ENCODE results near the gene PPP1R7.

The PPP1R7 gene

GRCh38 chr2:241141214-241141770 lies 9.0 kb upstream of the PPP1R7 start:
- no peak for DNase-seq

GRCh38 chr2:241142063-241142462 lies 8.2 kb upstream of the PPP1R7 start:
- no peak for DNase-seq

GRCh38 chr2:241142593-241142992 lies 7.7 kb upstream of the PPP1R7 start:
- no peak for DNase-seq

GRCh38 chr2:241146286-241146685 lies 4.0 kb upstream of the PPP1R7 start:
- no peak for DNase-seq

GRCh38 chr2:241147336-241147735 lies 2.9 kb upstream of the PPP1R7 start:
- no peak for DNase-seq

GRCh38 chr2:241148239-241148638 lies 2.0 kb upstream of the PPP1R7 start:
- DNase-seq: no peak

GRCh38 chr2:241148891-241149674 lies 1.2 kb upstream of the PPP1R7 start, which contains the start of gene PASK:
Gene PASK, minus strand, starts transcription at chr2:241149472. Its CDS starts 6,440 bp downstream, at chr2:241143032.
- peak; percentile 90 for DNase-seq

GRCh38 chr2:241149675-241149924 lies 667 bp upstream of the PPP1R7 start:
- no peak for DNase-seq

GRCh38 chr2:241150660-241151530 lies 628 bp downstream of the PPP1R7 start:
- DNase-seq: peak; percentile 37

GRCh38 chr2:241151934-241152660 lies 1.8 kb downstream of the PPP1R7 start:
- no peak for DNase-seq

- no peak for DNase-seq
Measured at GRCh38 chr2:241153616-241154015, 3.3 kb downstream of the PPP1R7 start.

- peak; percentile 39 for DNase-seq
Measured at GRCh38 chr2:241154915-241155314, 4.6 kb downstream of the PPP1R7 start.

GRCh38 chr2:241155936-241156335 lies 5.7 kb downstream of the PPP1R7 start:
- no peak for DNase-seq

GRCh38 chr2:241156971-241157441 lies 6.7 kb downstream of the PPP1R7 start:
- no peak for DNase-seq

- DNase-seq: peak; percentile 54
Measured at GRCh38 chr2:241157841-241158545, 7.7 kb downstream of the PPP1R7 start.

GRCh38 chr2:241158546-241158900 lies 8.3 kb downstream of the PPP1R7 start:
- DNase-seq: no peak

GRCh38 chr2:241159116-241159515 lies 8.8 kb downstream of the PPP1R7 start:
- DNase-seq: no peak

- no peak for DNase-seq
Measured at GRCh38 chr2:241160318-241160717, 10.1 kb downstream of the PPP1R7 start.

- DNase-seq: peak; percentile 66
Measured at GRCh38 chr2:241161646-241162281, 11.5 kb downstream of the PPP1R7 start.

- no peak for DNase-seq
Measured at GRCh38 chr2:241163601-241164118, 13.4 kb downstream of the PPP1R7 start.

- DNase-seq: no peak
Measured at GRCh38 chr2:241168366-241168765, 18.1 kb downstream of the PPP1R7 start.

- DNase-seq: no peak
Measured at GRCh38 chr2:241173557-241173956, 23.3 kb downstream of the PPP1R7 start.
